Mesodermal cell (in vitro differentiated cells): Measurements from ENCODE around the gene ABLIM3.

Experiments used
- H3K27ac ChIP-seq: 2 replicates; pipeline ENCODE4 v1.7.0; 2013; ENCODE audit warnings: mild to moderate bottlenecking, low read depth, low read length, moderate library complexity; ENCODE audit not compliant: severe bottlenecking
- H3K36me3 ChIP-seq: 2 replicates; pipeline ENCODE4 v1.7.1; 2013; ENCODE audit warnings: mild to moderate bottlenecking, low read length, moderate library complexity; ENCODE audit not compliant: control insufficient read depth, insufficient read depth
- H3K4me1 ChIP-seq: one replicate; pipeline ENCODE4 v1.7.1; 2013; ENCODE audit warnings: mild to moderate bottlenecking, low read length; ENCODE audit not compliant: insufficient read depth, control insufficient read depth, poor library complexity, severe bottlenecking
- H3K4me3 ChIP-seq: 2 replicates; pipeline ENCODE4 v1.7.0; 2013; ENCODE audit warnings: low read length, control low read depth, mild to moderate bottlenecking; ENCODE audit not compliant: insufficient read depth, poor library complexity, severe bottlenecking; ENCODE audit errors: extremely low read depth
- H3K9me3 ChIP-seq: 2 replicates; pipeline ENCODE4 v1.7.1; 2013; ENCODE audit warnings: mild to moderate bottlenecking, low read length, moderate library complexity; ENCODE audit not compliant: control insufficient read depth
- WGBS, 2 experiments: methylation state at CpG; one replicate each; pipeline ENCODE4 v1.1.5; 2013; ENCODE audit warnings: missing lambda C conversion rate in 2 of 2; ENCODE audit not compliant: insufficient coverage in 2 of 2; 5-methylcytosine and 5-hydroxymethylcytosine counted together

The ABLIM3 gene

GRCh38 chr5:149147676-149148075 is 6.4 kb downstream of the ABLIM3 start:
- Histone ChIP-seq H3K4me1 (peaks cover 7% of the 10 kb centered on the region), H3K27ac (no peak overlapping the region), H3K4me3 (no peak overlapping the region), H3K36me3 (no peaks in the 10 kb centered on the region), H3K9me3 (no peaks in the 10 kb centered on the region)
- WGBS, 2 experiments: no CpG with 5 or more reads among the region's 1 CpG

DNA sequence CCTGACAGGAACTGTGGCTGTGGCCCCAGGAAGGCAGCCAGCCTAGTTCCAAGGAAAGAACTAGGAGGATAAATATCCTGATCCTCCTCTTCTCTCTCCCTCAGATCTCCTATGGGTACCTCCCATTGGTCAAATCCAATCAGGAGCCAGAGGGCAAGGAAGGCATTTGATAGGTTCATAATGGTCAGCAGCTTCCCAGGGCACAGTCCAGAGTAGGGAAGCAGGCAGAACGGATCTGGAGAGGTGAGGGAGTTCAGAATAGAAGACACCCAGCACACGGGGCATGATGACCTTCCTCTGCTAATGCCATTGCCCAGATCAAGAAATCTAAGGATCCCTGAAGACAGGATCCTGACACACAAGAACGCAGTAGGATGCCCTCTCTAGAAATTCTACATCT is 8.6 kb downstream of the ABLIM3 start:
- Histone ChIP-seq H3K9me3 (no peaks in the 10 kb centered on the region), H3K4me1 (peaks cover 12% of the 10 kb centered on the region), H3K36me3 (no peaks in the 10 kb centered on the region), H3K27ac (no peak overlapping the region), H3K4me3 (no peak overlapping the region)
- WGBS, 2 experiments: 50 to 78% methylated on average over 1 to 2 of the region's 3 CpGs

- H3K27ac ChIP-seq: no peak overlapping the region
- peaks cover 12% of the 10 kb centered on the region for H3K4me1 ChIP-seq
- WGBS, 2 experiments: 86 to 90% methylated on average over 4 of the region's 5 CpGs
- H3K9me3 ChIP-seq: no peaks in the 10 kb centered on the region
- no peak overlapping the region for H3K4me3 ChIP-seq
- no peaks in the 10 kb centered on the region for H3K36me3 ChIP-seq
Measured at GRCh38 chr5:149150457-149150856, 9.2 kb downstream of the ABLIM3 start.

DNA sequence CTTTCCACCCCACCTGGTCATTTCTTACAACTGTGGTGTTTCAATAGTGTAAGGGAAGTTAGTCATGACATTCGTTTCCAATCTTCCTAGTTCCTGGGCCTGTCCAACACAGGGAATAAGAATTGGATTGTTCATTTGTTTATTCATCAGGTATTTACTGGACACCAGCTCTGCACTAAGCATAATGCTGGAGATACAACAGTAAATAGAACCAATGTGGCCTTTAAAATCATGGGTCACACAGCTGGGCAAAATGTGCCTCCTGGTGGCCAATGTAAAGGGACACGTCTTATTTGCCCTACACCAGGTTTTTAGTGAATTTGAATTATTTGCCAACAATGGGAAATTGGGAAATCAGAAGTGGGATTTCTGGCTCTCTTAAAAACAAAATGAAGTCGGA is 10.4 kb downstream of the ABLIM3 start:
- Histone ChIP-seq H3K27ac (no peak overlapping the region), H3K36me3 (no peaks in the 10 kb centered on the region)
- 90% methylated on average over 1 of the region's 3 CpGs; no CpG with 5 or more reads in 1 of the 2 experiments for WGBS, 2 experiments

GRCh38 chr5:149152317-149152746 is 11.0 kb downstream of the ABLIM3 start:
- peak overlapping the region; percentile 46 for H3K27ac ChIP-seq
- whole genome bisulfite sequencing, 2 experiments: 78 to 79% methylated on average over 2 of the region's 2 CpGs
- no peaks in the 10 kb centered on the region for H3K9me3 ChIP-seq
- peaks cover 12% of the 10 kb centered on the region for H3K4me1 ChIP-seq
- H3K4me3 ChIP-seq: no peak overlapping the region
- H3K36me3 ChIP-seq: no peaks in the 10 kb centered on the region

More for the DNA sequence above, 10.4 kb downstream of the ABLIM3 start:
- Histone ChIP-seq H3K4me1 (peaks cover 12% of the 10 kb centered on the region), H3K9me3 (no peaks in the 10 kb centered on the region), H3K4me3 (no peak overlapping the region)

GRCh38 chr5:149153193-149153750 is 12.0 kb downstream of the ABLIM3 start:
- Histone ChIP-seq H3K4me3 (no peak overlapping the region), H3K4me1 (peaks cover 12% of the 10 kb centered on the region), H3K36me3 (no peaks in the 10 kb centered on the region), H3K27ac (no peak overlapping the region), H3K9me3 (no peaks in the 10 kb centered on the region)
- 96% methylated on average over 4 of the region's 4 CpGs for WGBS, 2 experiments

DNA sequence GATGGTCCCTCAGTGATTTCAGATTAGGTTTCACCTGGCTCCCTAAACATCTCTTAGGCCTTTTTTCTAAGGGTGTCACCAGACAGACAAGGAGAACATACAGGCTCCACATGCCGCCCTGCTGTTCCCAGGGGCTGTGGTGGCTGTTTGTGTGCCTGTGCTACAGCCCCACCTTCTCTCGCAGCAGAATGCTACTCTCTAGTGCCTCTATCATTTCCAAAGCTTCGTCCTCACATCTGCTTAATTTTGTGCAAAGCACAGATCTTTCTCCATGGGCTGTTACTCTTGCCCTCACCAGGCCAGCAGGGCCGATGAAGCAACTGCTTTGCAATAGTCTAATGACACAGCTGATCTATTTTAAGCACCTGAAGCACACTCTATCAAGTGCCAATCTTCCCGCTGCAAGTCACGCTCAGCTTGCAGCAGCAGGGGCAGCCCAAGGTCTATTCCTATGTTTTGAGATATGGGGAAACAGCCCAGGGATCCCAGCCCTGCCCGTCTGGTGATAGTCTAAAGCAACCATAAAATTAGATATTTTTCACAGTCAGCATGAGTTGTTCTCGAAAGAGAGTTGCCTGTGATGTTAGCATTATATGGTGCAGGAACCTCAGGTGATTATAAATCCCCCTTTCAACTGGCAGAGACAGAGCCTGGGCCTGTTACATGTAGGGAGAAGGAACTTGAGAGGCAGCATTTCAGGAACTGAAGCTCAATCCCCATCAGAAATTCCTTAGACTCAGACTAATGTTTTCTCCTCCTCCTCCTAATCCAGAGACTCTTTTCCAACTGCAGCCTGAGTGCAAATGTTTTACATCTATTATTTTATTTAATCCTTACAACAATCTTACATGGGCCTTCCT is 12.7 kb downstream of the ABLIM3 start:
- Histone ChIP-seq H3K27ac (no peak overlapping the region), H3K36me3 (no peaks in the 10 kb centered on the region), H3K4me1 (peaks cover 12% of the 10 kb centered on the region), H3K4me3 (no peak overlapping the region), H3K9me3 (no peaks in the 10 kb centered on the region)
- WGBS, 2 experiments: 92 to 93% methylated on average over 4 to 7 of the region's 8 CpGs

GRCh38 chr5:149154650-149155049 is 13.4 kb downstream of the ABLIM3 start:
- Histone ChIP-seq H3K27ac (no peak overlapping the region), H3K4me1 (peaks cover 12% of the 10 kb centered on the region), H3K4me3 (no peak overlapping the region), H3K9me3 (no peaks in the 10 kb centered on the region), H3K36me3 (no peaks in the 10 kb centered on the region)
- WGBS, 2 experiments: 83% methylated on average over 1 of the region's 1 CpG; no CpG with 5 or more reads in 1 of the 2 experiments

GRCh38 chr5:149156435-149157083 is 15.3 kb downstream of the ABLIM3 start:
- Histone ChIP-seq H3K27ac (no peak overlapping the region), H3K9me3 (no peaks in the 10 kb centered on the region), H3K4me3 (no peak overlapping the region), H3K36me3 (no peaks in the 10 kb centered on the region), H3K4me1 (peaks cover 12% of the 10 kb centered on the region)
- WGBS, 2 experiments: 88 to 93% methylated on average over 3 to 4 of the region's 4 CpGs

DNA sequence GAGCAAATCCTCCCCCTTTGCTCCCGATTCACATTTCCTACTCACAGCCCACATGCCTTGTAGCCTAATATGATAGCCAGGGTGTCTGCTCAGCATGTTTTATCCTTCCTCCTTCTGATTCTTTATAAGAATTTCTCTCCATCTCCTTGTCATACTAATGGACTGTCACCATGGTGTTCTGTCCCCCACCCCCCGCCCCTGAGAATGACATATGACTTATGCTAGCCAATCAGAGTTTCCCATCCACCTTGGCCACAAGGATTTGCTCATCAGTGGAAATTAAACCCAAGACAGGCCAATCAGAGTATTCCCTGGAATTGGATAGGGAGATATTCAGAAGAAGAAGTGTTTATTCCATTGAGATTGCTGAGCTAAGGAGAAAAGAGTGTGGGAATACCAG is 16.0 kb downstream of the ABLIM3 start:
- WGBS, 2 experiments: 100% methylated on average over 1 of the region's 2 CpGs
- H3K4me3 ChIP-seq: no peak overlapping the region
- H3K36me3 ChIP-seq: no peaks in the 10 kb centered on the region
- no peak overlapping the region for H3K27ac ChIP-seq
- H3K9me3 ChIP-seq: no peaks in the 10 kb centered on the region
- peaks cover 7% of the 10 kb centered on the region for H3K4me1 ChIP-seq
